Anterior cingulate cortex (tissue), 58 donors: ENCODE data around the gene ISCA2.

Source experiments
- DNase-seq, 58 donors: peaks; one replicate each; lab custom pipeline; 2025; lab: John Stamatoyannopoulos, UW

The ISCA2 gene

DNA sequence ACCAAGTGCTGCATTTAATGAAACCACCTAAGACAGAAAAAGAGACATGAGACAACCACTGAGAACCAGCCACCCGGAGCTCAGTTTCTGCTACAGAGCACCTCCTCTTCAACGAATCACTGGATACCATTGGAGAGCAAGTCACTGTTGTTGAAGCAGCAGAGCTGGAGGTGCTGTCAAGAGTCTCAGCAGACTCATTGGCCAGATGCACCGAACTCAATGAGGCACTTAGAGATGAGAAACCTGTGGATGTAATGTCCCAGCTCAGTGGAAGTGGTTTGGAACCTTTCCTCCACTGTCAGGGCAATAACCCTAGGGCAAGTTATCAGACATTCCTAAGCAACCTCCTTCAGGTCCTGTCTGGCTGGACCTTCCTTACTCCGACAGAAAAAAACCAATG, 13.5 kb upstream of the ISCA2 start:
- DNase-seq: no peak

DNA sequence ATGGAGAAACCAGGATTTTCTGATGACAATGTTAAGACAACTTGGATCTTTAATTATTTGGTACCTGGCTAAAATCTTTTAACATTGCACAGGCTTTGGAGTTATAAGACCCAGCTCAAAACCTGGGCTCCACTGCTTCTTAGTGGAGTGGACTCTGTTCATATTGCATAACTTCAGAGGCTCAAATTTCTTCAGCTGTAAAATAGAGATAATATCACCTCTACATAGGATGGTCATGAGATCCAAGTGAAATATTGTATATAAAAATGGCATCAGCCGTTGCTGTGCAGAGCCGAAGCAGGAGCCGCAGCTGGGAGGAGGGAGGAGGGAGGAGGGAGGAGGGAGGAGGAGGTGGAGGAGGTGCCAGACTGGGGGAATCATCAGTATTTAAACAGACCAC, 11.0 kb upstream of the ISCA2 start:
- DNase-seq: no peak

DNA sequence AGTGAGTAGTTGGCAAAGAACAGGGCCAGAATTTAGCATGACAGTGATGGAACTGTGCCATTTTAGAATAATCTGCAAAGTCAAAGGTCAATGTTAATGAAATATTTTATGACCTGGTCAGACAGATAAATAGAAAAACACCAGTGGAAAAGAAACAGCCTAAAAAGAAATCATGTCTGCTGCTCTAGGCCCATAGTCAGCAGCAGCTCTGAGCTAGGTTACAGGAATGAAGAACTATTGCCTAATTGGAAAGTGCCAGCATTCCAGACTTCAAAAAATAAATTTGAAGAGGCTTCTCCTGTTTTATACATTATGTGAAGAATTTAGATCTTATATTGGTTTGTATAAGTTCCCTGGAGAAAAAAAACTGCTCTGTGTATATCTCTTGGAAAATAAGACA, 10.2 kb upstream of the ISCA2 start:
- DNase-seq: no peak

DNA sequence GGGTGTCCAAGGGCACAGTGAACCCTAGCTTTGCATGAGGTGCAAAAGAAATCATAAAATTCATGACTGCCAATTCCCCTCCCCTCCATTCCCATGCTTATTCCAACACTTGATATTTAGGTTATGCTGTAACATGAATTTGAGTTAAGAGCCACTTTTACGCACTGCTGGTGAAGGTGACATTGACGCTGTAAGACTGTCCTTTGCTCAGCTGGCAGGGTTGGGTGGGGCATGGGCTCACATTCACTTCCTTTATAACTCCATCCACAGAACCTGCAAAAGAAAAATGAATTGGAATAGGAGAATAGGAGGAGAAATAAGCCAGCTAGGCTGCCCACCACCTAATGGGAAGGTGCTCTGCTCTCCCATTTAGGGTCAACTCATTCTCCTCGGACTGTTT, 7.4 kb upstream of the ISCA2 start:
- DNase-seq: no peak

DNA sequence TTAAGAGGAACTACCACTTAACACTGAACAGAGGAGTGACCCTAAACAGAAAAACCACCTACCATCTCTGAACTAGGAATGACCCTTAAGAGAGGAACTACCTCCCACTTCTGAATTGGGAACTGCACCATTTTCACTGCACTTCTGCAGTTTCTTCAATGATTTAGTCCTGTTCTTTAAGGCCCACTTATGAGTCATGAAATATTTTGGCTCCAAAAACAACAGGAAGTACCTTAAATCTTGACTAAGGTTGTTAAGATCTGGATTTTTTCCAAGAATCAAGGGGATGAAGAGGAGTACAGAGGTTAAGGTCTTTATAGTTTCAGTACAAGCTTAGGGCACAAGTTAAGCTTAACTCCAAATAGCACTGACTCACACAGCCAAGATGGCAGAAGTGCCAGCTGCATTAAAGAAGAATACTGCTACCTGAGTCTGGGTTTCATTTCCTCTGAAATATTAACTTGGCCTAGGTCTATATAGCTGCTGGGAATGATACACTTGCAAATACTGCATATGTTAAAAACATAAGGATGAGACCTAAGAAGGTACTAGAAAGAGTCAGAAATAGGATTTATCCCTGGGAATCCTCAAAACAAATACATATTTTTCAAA, 4.7 kb upstream of the ISCA2 start:
- no peak for DNase-seq

DNA sequence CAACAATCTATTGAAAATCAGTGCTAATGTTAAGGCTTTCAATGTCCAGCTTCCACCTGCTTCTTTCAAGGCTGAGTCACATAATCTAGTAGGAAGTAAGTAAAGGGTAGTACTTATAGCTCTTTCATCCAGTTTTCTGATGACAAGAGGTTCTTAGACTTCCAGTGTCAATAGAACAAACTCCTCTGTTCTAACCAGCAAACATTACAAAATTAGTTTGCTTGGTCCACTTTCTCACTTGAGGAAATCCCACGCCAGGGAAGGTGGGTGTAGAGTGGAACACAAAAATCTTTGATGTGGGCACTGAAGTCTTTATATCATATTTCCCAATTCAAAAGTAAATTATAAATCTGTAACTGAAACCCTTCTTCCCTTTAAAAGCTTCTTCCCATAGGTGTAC, 3.1 kb upstream of the ISCA2 start:
- no peak for DNase-seq

DNA sequence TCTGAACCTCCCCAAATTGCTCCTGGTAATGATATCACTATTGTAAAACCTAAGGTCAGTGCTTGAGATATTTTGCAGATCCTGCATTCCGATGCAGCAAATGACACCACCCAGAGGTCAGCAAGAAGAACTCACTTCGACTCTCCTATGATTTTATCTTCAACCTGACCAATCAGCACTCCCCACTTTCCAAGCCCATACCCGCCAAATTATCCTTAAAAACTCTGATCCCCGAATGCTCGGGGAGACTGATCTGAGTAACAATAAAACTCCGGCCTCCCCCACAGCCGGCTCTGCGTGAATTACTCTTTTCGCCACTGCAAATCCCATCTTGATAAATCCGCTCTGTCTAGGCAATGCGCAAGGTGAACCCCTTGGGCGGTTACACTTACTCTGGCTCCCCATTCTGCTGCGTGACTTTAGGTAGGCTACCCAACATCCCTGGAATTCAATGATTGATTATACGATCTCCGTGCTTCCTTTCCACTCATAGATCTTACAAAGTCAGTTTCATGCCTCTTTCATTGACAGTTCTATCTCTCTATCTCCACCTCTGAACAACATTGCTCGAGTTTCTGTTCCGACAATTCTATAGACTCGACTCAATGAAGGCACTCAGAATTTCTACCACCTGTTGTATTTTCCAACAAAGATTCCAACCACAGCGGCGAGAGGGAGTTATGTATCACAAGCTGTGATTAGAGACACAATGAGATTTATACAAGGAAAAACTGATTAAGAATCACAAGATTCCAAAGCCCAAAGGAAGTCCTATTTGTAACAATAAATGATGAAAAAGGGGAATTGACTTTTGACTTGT, 1.4 kb upstream of the ISCA2 start:
- DNase-seq: peak in 1 of 58 donors; percentile 12

DNA sequence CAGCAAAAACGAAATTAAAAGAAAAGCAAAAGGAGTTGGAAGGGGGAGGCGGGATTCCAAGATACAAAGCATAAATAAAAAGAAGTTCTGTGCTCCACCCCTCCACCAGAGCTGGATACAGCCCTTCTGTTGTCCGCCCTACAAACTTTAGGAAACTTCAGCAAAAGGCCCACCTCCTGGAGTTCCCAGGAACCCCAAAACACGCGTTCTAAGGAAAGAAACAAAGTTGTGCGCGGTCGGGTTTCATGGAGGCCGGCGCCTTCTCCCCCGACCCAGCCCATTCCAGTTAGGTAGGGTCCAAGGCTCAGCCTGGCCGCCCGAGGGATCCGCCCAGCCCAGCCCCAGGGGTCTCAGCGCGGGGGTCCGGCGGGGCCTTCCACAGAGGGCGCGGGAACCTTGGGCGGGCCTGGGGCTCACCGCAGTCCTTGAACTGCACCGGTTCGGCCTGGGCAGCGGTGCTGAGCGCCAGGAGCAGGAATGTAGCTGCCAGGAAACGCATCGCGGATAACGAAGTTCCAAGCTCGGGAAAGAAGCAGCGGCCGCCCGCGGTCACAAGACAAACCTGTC, 706 bp upstream of the ISCA2 start, which contains the start of gene NPC2:
NPC2 (minus strand) TSS at position 530 of the 567 bp plus-strand sequence; CDS start at position 499, 31 bp downstream.
- no peak for DNase-seq

DNA sequence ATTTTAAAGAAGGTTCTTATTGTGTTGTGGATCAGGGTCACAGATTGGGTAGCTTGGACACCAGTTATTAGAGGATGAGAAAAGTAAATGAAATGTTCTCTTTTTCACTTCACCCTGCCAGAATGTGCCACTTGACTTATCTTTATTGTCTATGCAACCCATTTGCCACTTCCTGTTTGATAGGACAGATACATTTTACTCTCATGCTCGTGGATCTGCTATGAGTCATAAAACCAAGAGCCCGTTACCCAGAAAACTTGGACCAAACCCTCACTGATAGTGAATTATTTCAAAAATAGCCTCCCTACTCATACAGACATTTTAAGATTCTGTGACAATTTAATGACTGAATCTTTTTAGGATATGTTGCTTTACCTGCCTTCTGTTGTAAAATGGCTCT, 1.8 kb downstream of the ISCA2 start:
- DNase-seq: no peak

DNA sequence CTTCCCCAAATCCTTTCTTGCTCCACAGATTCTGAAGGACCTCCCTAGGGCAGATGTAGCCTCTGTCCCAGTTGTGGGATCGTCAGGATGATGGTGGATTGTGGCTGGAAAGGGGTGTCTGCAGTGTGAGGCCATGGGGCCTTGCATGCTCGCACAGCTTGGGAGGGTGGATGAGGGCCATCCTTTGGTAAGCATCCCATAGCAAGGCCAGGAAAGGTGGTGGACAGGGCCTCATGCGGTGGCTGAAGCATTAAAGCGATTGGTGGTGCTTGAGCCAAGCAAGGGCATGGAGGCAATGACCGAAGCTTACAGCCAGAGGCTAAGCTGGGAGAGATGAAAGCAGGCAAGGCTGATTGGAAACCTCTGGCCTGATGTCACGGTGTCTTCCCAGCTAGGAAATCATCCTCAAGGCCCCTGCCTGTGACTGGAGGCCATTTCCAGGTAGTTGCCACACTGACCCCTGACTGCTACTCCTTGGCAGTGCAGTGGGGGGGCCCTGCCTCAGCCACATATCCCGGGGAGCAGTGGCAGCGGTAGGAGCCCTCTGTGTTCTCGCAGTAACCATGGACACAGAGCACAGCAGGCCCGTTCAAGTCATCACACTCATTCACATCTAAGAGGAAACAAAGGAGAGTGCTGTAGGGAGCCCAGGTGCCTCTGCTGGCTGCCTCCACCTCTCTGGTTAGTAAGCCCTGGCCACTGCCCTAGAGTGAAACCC, 7.0 kb downstream of the ISCA2 start:
- DNase-seq: no peak

DNA sequence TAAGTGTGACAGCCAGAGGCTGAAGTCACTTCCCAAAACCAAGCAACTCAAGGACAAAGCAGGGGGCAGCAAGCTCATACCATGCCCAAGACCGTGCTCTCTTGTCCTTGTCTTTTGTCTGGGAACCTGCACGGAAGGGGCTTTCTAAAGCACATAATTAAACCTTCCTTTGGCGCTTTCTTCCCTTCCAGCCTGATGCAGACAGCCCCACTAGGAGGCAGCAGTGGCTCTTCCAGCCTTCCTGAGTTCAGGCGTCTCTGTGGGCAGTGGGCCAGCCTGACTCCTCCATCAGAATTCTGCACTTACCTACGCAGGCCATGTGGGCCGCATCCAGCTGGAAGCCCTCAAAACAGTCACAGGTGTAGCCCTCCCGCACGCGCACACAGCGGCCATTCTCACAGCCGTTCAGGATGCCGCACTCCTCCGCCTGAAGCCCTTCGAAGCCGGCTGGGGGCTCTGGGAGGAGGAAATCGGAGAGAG, 7.6 kb downstream of the ISCA2 start:
- DNase-seq: peak in 48 of 58 donors; percentile 4 to 80 (median 46)

DNA sequence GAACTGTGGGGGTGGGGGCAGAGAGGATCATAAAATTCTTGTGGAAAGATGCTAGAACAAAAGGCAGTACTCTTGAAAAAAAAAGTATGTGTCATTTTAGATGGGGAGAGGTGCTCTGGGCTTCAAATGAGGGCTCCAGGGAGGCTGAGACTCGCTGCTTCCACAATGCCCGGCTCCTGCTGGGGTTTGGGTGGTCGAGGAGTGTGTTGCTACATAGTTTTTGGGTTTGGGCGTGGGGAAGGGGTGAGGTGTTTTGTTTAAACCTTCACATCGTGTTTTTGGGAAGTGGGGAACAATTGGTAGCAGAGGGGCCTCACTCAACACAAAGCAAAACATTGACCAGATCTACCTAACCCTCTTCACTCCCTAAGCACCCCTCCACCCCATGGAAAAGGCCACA, 8.1 kb downstream of the ISCA2 start:
- DNase-seq: no peak

DNA sequence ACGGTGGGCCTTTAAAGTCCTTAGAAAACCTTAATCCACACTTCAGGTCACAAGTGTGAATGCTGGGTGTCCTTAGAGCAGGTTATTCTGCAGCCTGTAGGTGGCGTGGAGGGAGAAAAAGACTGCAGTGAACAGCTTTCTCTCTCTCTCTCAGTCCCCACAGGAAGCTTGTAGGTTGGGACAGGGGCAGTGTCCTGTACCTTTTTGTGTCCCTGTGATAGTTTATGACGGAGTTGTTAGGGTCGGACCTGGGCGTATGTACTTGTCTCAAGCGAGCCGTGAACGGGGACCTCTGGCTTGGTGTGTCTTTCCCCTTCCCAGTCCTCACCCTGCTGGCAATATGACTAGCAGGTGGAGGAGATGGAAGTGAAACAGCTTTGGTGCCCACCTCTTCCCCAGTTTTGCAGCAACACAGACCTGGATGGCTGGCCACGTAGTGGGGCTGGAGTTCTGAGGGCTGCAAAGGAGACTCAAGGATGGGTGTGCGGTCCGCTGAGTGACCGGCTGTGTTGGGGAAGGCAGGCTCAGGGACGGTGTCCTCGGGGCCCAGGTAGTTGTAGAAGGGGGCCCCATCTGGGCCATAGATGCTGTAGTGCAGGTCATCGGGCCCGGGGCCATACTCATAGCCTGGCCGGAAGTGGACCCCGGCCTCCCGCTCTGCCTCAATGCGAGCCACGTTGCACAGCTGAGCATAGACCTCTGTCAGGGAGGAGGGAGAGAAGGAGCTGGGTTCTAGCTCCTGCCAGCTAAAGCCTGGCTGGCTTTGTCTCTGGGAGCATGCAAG, 8.9 kb downstream of the ISCA2 start:
- peak in 4 of 58 donors; percentile 13 to 28 (median 21) for DNase-seq

DNA sequence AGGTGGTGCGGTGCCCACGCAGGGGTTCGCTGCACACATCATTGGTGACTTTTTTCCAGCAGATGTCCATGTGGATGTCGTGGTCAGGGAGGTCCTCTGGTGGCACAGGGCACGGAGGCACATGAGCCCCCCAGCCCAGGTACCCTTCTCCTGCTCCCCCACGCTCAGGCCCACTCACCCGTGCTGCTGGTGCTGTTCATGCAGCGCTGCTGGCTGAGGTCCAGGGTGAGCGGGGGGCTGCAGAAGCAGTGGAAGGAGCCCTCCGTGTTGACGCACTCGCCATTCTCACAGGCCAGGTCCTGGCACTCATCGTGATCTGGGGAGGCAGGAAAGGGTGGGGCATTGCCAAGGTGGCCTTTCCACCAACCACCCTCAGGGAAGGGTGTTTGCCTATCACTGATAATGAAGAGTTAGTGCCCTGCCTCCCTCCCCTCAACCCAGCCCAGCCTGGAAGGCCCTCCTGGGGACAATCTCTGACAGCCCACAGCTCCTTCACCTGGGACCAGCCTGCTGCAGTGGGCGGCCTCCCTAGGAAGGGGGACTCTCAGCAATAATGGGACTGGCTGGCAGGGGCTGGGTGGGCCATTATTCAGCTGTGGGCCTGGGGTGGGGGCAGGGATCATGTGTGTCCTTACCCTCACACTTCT, 9.8 kb downstream of the ISCA2 start:
- DNase-seq: no peak

DNA sequence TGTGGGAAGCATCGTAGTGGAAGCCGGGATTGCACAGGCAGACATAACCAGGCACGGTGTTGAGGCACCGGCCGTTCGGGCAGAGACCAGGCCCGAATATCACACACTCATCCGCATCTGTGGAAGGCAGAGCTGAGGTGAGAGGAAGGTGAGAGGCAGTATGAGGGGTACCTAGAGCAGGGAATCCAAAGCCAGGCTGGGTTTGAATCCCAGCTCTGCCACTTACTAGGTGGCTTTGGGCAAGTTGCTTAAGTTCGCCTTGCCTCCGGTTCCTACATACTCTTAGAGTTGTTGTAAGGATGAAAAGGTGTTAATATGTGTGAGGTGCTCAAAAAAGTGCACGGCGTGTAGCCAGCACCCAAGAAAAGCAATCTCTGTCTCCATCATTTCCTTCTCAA, 10.4 kb downstream of the ISCA2 start:
- DNase-seq: no peak

DNA sequence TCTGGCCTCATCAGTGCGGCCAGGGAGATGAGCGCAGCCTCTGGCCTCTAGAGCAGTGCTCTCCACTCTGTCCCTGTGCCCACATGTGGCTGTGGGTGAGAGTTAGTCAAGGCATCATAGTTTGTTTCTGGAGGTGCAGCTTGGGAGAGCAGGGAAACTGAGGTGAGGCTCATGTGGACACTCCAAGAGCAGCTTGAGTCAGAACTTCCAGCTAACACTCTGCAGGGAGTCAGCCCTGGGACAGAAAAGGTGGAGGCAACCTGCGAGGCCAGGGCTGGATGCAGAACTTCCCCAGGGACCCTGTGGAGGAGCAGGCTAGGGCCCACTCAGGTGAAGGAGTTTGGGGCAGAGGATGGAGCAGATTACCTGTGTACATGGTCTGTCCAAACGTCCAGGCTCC, 10.8 kb downstream of the ISCA2 start:
- no peak for DNase-seq

DNA sequence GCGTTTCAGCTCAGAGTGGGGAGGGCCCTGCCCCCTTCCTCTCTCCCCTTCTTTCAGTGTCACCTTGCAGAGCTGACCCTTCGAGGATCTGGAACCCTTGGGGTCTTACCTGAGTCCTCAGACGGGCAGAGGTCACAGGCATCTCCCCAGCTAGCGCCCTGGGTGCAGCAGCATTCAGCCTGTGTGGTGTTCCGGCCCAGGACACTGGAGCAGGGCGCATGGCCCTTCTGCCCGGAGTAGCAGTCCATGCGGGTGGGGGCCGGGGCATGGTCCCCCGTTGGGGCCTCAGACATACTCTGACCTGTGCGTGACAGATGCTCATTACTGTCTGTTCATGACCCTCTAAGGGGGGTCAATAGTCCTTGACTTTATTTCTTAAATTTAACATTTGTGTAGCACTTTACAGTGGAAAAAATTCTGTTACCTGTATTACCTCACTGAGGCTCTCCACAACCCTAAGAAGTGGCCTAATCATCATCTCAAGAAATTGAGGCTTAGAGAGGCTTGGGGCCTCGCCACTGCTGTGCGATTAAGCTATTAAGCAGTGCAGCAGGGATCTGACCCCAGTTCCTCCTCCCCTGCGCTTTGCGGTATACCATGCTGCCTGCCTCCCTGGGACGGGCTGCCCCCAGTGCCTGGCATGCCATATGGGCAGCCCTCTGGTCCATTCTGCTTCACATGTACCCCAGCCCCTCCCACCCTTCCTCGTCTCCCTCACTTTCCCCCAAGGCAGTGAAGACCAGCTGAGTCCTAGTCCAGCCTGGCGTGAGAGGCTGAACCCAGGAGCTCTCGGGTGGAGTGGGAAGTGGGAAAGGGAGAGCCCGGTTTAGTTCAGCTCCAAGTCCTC, 11.5 kb downstream of the ISCA2 start:
- no peak for DNase-seq

DNA sequence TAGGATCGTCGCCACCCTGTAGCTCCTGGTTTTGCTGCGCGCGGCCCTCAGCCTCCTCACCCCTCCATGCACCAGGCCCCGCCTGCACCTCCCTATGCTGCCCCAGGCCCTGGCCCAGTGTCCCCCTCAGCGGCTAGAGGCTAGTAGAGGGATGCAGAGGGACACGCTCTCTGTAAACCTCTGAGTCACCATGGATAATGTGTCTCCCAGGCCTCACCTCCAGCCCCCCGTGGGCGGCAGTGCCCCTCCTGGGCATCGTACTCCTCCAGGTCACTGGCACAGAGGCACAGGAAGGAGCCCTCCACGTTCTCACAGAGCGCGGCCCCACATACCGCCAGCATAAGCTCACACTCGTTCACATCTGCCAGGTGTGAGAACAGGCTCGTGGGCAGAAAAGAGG, 12.3 kb downstream of the ISCA2 start:
- no peak for DNase-seq

DNA sequence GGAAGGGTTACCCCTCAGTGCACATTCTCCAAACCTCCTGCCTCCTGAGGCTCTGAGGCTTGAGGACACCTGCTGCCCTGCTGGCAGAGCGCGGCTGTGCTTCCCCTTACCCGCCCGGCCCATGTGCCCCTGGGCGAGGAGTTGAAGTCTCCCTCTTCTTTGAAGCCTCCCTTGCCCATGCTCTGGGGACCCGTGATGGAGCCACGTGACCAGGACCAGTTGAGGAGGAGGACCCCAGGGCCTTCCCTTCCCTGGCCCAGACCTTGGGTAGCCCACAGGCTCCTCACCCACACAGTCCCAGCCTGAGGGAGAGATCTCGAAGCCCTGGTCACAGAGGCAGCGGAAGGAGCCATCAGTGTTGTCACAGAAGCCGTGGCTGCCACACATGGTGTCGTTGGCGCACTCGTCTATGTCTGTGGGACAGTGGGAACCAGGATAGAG, 12.9 kb downstream of the ISCA2 start:
- no peak for DNase-seq
